HUES48 (cell line): Measurements from ENCODE around the gene CBX7.
A peak's percentile ranks its signal among the peaks of the same experiment; 100 is the strongest.
"Not testable (repeated sequence)": the region's sequence is repeated elsewhere in the genome, so short reads cannot be mapped to it uniquely, and the experiment has no call there.

ENCODE experiments used
- H3K27ac ChIP-seq: one replicate; pipeline ENCODE4 v1.7.0; 2013; ENCODE audit warnings: low read depth, low read length, inconsistent platforms
- H3K27me3 ChIP-seq: 2 replicates; pipeline ENCODE4 v1.6.1; 2013; ENCODE audit warnings: mild to moderate bottlenecking, low read length; ENCODE audit not compliant: control insufficient read depth, insufficient read depth
- H3K36me3 ChIP-seq: 2 replicates; pipeline ENCODE4 v1.6.1; 2013; ENCODE audit warnings: low read length; ENCODE audit not compliant: control insufficient read depth, insufficient read depth
- H3K4me1 ChIP-seq: 2 replicates; pipeline ENCODE4 v1.6.1; 2013; ENCODE audit warnings: mild to moderate bottlenecking, low read length; ENCODE audit not compliant: control insufficient read depth, insufficient read depth
- H3K4me3 ChIP-seq: 2 replicates; pipeline ENCODE4 v1.5.1; 2013; ENCODE audit warnings: mild to moderate bottlenecking, low read depth, low read length
- H3K9ac ChIP-seq: 2 replicates; pipeline ENCODE4 v1.6.1; 2013; ENCODE audit warnings: mild to moderate bottlenecking, low read depth, low read length, moderate library complexity
- H3K9me3 ChIP-seq: 2 replicates; pipeline ENCODE4 v1.6.1; 2013; ENCODE audit warnings: low read length; ENCODE audit not compliant: control insufficient read depth, insufficient read depth

Gene CBX7

GRCh38 chr22:39173787-39174497 is 21.5 kb upstream of the CBX7 start:
- Histone ChIP-seq H3K4me1 (peaks cover 53% of the 10 kb centered on the region), H3K9ac (peak overlapping the region; percentile 49), H3K27me3 (no peaks in the 10 kb centered on the region), H3K9me3 (no peaks in the 10 kb centered on the region), H3K4me3 (no peak overlapping the region), H3K36me3 (no peaks in the 10 kb centered on the region), H3K27ac (peak overlapping the region; percentile 90)

- Histone ChIP-seq H3K36me3 (no peaks in the 10 kb centered on the region), H3K9me3 (no peaks in the 10 kb centered on the region), H3K4me1 (peaks cover 53% of the 10 kb centered on the region), H3K4me3 (no peak overlapping the region), H3K27ac (no peak overlapping the region), H3K27me3 (no peaks in the 10 kb centered on the region), H3K9ac (no peak overlapping the region)
Measured at GRCh38 chr22:39173050-39173706, 20.7 kb upstream of the CBX7 start.

GRCh38 chr22:39172265-39173049 is 20.0 kb upstream of the CBX7 start:
- peaks cover 53% of the 10 kb centered on the region for H3K4me1 ChIP-seq
- not testable (repeated sequence) for H3K4me3 ChIP-seq, H3K27me3 ChIP-seq, H3K9ac ChIP-seq, H3K9me3 ChIP-seq, H3K36me3 ChIP-seq, H3K27ac ChIP-seq

GRCh38 chr22:39171623-39172264 is 19.3 kb upstream of the CBX7 start:
- Histone ChIP-seq H3K4me1 (peaks cover 48% of the 10 kb centered on the region), H3K36me3 (no peaks in the 10 kb centered on the region), H3K27ac (peak overlapping the region; percentile 3), H3K4me3 (no peak overlapping the region), H3K9me3 (no peaks in the 10 kb centered on the region), H3K9ac (no peak overlapping the region), H3K27me3 (no peaks in the 10 kb centered on the region)

GRCh38 chr22:39170825-39171622 is 18.5 kb upstream of the CBX7 start:
- Histone ChIP-seq H3K9ac (peak overlapping the region; percentile 23; the same call in 1 of the 2 replicates), H3K4me1 (peaks cover 41% of the 10 kb centered on the region), H3K4me3 (no peak overlapping the region), H3K27ac (peak overlapping the region; percentile 50), H3K36me3 (no peaks in the 10 kb centered on the region), H3K9me3 (no peaks in the 10 kb centered on the region), H3K27me3 (no peaks in the 10 kb centered on the region)

GRCh38 chr22:39169797-39170466 is 17.5 kb upstream of the CBX7 start:
- Histone ChIP-seq H3K4me3 (no peak overlapping the region), H3K9ac (no peak overlapping the region), H3K4me1 (peaks cover 30% of the 10 kb centered on the region), H3K27me3 (no peaks in the 10 kb centered on the region), H3K36me3 (no peaks in the 10 kb centered on the region), H3K9me3 (no peaks in the 10 kb centered on the region), H3K27ac (no peak overlapping the region)

GRCh38 chr22:39166547-39166946 is 14.1 kb upstream of the CBX7 start:
- Histone ChIP-seq H3K4me3 (no peak overlapping the region), H3K4me1 (peaks cover 12% of the 10 kb centered on the region), H3K9me3 (no peaks in the 10 kb centered on the region), H3K36me3 (no peaks in the 10 kb centered on the region), H3K27ac (no peak overlapping the region), H3K27me3 (no peaks in the 10 kb centered on the region), H3K9ac (no peak overlapping the region)

GRCh38 chr22:39156093-39156492 is 3.6 kb upstream of the CBX7 start:
- not testable (repeated sequence) for H3K4me1 ChIP-seq, H3K4me3 ChIP-seq, H3K36me3 ChIP-seq, H3K9ac ChIP-seq, H3K27ac ChIP-seq, H3K9me3 ChIP-seq
- H3K27me3 ChIP-seq, result peaks cover 22% of the 10 kb centered on the region

GRCh38 chr22:39155421-39155820 is 2.9 kb upstream of the CBX7 start:
- Histone ChIP-seq H3K9ac (no peak overlapping the region), H3K9me3 (no peaks in the 10 kb centered on the region), H3K36me3 (no peaks in the 10 kb centered on the region), H3K27me3 (peaks cover 22% of the 10 kb centered on the region), H3K4me1 (peaks cover 10% of the 10 kb centered on the region; the same call in 1 of the 2 replicates), H3K27ac (no peak overlapping the region), H3K4me3 (no peak overlapping the region)

GRCh38 chr22:39153220-39153717 is 789 bp upstream of the CBX7 start:
- Histone ChIP-seq H3K4me3 (peak overlapping the region; percentile 73), H3K9me3 (no peaks in the 10 kb centered on the region), H3K36me3 (no peaks in the 10 kb centered on the region), H3K27ac (no peak overlapping the region), H3K4me1 (peaks cover 16% of the 10 kb centered on the region; the same call in 1 of the 2 replicates), H3K9ac (peak overlapping the region; percentile 33; the same call in 1 of the 2 replicates), H3K27me3 (peaks cover 22% of the 10 kb centered on the region)
